VCaP (cell line): ENCODE results near the gene PLCD1.

Experiments used
- H3K27ac ChIP-seq: fragments of 450-650 bp; 2 replicates; pipeline ENCODE4 v1.5.1; 2017
- TF ChIP-seq, protein P1 (sequence below): fragments of 450-650 bp; conservative IDR thresholded peaks from 2 replicates; pipeline ENCODE4 v1.5.1; 2017; ENCODE audit warnings: mild to moderate bottlenecking, moderate library complexity

Gene PLCD1

GRCh38 chr3:38032328-38032865 lies 3.0 kb upstream of the PLCD1 start:
- TF ChIP-seq, protein P1, sequence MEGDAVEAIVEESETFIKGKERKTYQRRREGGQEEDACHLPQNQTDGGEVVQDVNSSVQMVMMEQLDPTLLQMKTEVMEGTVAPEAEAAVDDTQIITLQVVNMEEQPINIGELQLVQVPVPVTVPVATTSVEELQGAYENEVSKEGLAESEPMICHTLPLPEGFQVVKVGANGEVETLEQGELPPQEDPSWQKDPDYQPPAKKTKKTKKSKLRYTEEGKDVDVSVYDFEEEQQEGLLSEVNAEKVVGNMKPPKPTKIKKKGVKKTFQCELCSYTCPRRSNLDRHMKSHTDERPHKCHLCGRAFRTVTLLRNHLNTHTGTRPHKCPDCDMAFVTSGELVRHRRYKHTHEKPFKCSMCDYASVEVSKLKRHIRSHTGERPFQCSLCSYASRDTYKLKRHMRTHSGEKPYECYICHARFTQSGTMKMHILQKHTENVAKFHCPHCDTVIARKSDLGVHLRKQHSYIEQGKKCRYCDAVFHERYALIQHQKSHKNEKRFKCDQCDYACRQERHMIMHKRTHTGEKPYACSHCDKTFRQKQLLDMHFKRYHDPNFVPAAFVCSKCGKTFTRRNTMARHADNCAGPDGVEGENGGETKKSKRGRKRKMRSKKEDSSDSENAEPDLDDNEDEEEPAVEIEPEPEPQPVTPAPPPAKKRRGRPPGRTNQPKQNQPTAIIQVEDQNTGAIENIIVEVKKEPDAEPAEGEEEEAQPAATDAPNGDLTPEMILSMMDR = no peak
- no peak overlapping the region for H3K27ac ChIP-seq

DNA sequence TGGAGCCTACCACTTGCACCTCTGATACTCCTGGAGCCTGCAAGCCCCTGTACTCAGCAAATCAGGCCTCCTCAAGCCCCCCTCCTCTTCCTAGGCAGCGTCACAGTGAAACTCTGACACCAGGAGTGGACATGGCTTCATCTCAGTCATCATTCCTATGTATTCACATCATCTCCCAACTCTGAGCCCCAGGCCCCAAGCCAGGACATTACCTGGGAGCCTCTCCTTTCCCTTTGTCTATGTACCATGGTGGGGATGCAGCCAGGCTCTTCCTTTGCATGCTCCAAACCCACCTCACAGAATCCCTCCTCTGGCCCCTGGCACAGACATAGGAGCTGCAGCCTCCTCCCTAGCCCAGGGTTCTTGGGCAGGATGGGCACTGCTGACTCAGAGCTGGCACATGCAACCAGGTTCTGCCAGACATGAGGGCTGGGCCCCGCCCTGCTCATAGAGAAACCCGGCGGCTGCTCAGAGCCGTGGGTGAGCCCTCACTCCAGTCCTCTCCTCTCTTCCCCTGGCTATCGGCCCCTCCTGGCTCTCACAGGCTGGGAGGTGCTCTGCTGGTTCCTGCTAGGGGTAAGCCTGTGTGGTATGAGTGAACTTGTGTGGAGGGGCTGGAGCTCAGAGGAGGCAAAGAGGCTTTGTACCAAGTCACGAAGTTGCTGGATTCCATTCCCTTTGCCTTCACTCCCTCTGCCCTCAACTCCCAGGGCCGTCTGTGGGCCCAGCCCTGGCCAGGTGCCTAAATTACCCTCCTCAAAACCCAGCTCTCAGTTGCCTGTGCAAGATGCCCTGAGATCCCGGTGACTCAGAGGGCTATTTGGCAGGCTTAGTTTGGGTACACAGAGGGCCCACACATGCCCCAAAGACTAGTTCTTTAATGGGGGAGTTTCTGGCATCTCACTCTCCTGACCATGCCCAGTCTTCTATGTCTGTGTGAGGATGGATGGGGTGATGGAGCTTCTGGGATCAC lies 1.9 kb upstream of the PLCD1 start:
- no peak overlapping the region for H3K27ac ChIP-seq
- TF ChIP-seq, protein P1 = no peak

DNA sequence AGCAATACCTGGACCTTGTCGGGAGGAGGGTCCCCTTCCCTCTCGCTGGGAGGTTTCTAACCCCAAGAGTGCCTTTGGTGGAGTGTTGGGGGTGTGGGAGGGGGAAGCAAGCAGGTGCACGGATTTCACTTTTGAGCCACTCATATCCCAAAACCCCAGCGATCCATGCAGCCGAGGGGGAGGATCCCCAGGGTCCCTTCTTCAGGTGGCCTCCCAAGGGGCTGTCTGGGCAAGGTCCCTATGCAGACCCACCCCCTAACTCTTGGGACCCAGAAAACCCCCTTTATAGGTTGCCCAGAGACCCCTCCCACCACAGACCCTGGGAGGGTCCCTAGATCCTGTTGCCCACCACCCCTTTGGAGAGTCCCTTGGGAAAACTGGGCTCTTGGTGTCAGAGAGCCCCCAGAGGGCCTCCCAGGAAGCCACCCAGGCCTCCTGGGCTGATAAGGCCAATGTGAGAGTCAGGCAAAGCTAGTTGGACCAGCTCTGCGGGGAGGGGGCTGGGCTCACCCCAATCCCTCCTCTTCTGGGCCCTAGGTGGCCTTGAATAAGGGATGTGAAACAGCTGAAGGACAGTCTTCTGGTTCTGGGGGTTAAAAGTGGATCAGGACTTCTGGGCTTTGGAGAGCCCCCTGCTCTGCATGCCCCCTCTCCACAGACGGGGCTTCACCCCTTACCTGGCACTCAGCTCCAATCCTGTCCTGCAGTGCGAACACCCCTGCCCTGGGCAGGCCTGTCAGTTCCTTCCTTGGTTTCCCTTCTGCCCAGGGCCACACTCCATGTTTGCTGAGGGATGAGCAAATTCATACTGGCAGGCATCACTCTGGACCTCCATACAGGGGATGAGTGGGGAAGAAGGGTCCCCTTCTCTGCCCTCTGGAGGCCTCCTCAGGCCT lies 932 bp upstream of the PLCD1 start:
- no peak overlapping the region for H3K27ac ChIP-seq
- TF ChIP-seq, protein P1 = no peak

- no peak overlapping the region for H3K27ac ChIP-seq
- TF ChIP-seq, protein P1 = no peak
Observed at GRCh38 chr3:38028621-38029361, 651 bp downstream of the PLCD1 start.

GRCh38 chr3:38027466-38028465 lies 1.7 kb downstream of the PLCD1 start:
- H3K27ac ChIP-seq = no peak overlapping the region
- TF ChIP-seq, protein P1 = no peak

DNA sequence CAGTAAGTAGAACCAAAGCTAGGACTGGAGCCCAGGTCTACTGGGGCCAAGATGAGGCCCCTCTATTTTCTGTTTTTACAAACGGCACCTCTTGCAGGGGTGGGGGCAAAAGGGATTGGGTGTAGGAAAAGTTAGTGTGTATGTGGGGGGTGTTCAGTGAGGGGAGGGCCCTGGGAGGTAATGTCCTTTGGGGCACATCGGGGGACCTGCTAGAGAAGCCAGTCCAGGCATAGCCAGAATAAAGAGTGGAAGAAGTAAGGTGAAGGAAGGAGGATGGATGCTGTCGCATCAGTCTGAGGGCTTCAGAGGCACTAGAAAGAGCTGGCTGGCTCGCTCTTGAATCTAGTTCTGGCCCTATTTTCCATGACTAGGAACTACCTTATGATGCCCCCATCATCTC lies 2.6 kb downstream of the PLCD1 start:
- H3K27ac ChIP-seq = no peak overlapping the region
- TF ChIP-seq, protein P1 = no peak
